ENCODE results near the gene SLC7A7. TPM values are rescaled to one million over a fixed set of nuclear protein-coding genes. Genes with fewer than 3 reads are reported as not detected.
A peak's percentile ranks its signal among the peaks of the same experiment; 100 is the strongest.
"Not testable (repeated sequence)": the region's sequence is repeated elsewhere in the genome, so short reads cannot be mapped to it uniquely, and the experiment has no call there.

The SLC7A7 gene
- total RNA-seq, 6 donors from 2014 or later = 55.0 to 120 (median 99.1) TPM

DNA sequence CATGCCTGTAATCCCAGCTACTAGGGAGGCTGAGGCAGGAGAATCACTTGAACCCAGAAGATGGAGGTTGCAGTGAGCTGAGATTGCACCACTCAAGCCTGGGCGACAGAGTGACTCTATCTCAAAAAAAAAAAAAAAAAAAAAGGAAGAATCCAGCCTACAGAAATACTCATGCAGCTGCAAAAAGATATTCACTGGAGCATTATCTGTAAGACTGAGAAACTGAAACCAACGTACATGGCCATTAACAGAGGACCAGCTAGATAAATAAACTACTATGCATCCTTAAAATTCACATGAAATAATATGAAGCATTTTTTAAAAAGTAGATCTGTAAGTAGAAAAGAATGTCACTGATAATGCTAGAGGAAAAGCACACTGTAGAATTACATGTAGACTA lies 3.5 kb downstream of the SLC7A7 start:
- TF ChIP-seq POLR2AphosphoS5 (IDR thresholded peaks at IDR 0.05) = no peak
- no peak for TF ChIP-seq POLR2A (IDR thresholded peaks at IDR 0.05)
- TF ChIP-seq, protein P1, sequence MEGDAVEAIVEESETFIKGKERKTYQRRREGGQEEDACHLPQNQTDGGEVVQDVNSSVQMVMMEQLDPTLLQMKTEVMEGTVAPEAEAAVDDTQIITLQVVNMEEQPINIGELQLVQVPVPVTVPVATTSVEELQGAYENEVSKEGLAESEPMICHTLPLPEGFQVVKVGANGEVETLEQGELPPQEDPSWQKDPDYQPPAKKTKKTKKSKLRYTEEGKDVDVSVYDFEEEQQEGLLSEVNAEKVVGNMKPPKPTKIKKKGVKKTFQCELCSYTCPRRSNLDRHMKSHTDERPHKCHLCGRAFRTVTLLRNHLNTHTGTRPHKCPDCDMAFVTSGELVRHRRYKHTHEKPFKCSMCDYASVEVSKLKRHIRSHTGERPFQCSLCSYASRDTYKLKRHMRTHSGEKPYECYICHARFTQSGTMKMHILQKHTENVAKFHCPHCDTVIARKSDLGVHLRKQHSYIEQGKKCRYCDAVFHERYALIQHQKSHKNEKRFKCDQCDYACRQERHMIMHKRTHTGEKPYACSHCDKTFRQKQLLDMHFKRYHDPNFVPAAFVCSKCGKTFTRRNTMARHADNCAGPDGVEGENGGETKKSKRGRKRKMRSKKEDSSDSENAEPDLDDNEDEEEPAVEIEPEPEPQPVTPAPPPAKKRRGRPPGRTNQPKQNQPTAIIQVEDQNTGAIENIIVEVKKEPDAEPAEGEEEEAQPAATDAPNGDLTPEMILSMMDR (IDR thresholded peaks at IDR 0.05) = no peak
- no peak for TF ChIP-seq EP300 (IDR thresholded peaks at IDR 0.05)
- H3K27ac ChIP-seq = no peak overlapping the region
- H3K36me3 ChIP-seq = no peaks in the 10 kb centered on the region
- 43% methylated on average over 2 of the region's 2 CpGs for WGBS, 2 donors
- no peaks in the 10 kb centered on the region for H3K27me3 ChIP-seq
- ATAC-seq (ENCODE audit: low FRiP score in 2 of 2) (peak in 1 of 2 donors; percentile 17), DNase-seq (no peak)
- peaks cover 5 to 19% (median 16%) of the 10 kb centered on the region in 4 donors for H3K4me1 ChIP-seq
- no peaks in the 10 kb centered on the region for H3K9me3 ChIP-seq
- H3K4me3 ChIP-seq = peak overlapping the region in 1 of 4 donors; percentile 19

DNA sequence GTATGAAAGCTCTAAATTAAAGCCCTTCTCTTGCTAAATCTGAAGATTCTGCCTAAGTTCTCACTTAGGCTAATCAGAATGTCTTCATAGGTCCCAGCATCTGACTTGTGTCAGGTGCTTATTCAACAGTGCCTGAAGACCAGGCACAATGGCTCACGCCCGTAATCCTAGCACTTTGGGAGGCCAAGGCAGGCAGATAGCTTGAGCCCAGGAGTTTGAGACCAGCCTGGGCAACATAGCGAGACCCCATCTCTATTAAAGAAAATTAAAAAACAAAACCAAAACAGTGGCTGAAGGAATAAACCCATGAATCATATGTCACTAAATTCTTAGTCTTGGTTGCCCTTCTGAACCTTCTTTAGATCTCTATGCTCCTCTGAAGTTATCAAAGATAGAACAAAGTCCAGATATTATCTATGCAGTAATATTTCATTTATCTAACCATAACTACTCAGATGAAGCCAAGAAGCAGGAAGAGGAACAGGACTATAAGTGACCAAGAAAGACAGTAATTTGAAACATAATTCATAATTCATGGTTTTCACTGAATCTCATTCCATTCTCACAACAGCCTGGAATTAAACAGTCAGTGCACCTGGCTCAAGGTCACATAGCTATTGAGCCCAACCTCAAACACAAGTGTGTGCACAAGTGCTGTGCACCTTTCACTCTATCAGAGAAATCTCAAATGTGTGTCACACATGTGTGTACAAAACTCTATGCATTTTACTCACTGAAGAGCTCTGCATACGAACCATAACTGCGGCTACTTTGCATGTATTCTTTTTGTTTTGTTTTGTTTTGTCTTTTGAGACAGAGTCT lies 6.6 kb downstream of the SLC7A7 start:
- Histone ChIP-seq H3K27ac (no peak overlapping the region), H3K4me1 (peaks cover 0 to 1% (median 0%) of the 10 kb centered on the region in 4 donors), H3K4me3 (no peak overlapping the region), H3K36me3 (no peaks in the 10 kb centered on the region), H3K27me3 (no peaks in the 10 kb centered on the region), H3K9me3 (no peaks in the 10 kb centered on the region)
- DNase-seq (no peak), ATAC-seq (ENCODE audit: low FRiP score in 2 of 2) (no peak)
- WGBS, 2 donors = 81 to 87% methylated on average over 5 of the region's 5 CpGs
- TF ChIP-seq, protein P1 (IDR thresholded peaks at IDR 0.05) = no peak
- TF ChIP-seq POLR2AphosphoS5 (IDR thresholded peaks at IDR 0.05) (no peak), EP300 (IDR thresholded peaks at IDR 0.05) (no peak), POLR2A (IDR thresholded peaks at IDR 0.05) (no peak)

DNA sequence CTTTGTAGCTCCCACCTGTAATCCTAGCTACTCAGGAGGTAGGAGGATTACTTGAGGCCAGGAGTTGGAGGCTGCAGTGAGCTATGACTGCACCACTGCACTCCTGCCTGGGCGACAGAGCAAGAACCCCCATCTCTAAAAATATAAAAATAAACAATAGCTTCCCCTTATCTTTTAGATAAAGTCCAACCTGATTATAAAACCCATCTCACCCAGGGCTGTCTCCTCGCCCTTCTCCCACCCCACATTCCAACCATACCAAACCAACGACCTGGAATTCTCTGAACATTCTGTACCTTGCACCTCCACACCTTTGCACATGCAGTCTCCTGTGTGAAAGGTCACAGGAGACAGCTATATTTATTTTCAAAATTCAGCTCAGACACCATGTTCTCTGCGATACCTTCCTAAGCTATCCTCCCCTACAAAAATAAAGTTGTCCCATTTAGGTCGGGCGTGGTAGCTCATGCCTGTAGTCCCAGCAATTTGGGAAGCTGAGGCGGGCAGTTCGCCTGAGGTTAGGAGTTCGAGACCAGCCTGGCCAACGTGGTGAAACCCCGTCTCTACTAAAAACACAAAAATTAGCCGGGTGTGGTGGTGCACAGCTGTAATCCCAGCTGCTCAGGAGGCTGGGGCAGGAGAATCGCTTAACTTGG lies 7.7 kb downstream of the SLC7A7 start:
- TF ChIP-seq, protein P1 (IDR thresholded peaks at IDR 0.05) = no peak
- TF ChIP-seq EP300 (IDR thresholded peaks at IDR 0.05) = peak in 1 of 4 donors; percentile 31
- no peaks in the 10 kb centered on the region for H3K9me3 ChIP-seq
- no peaks in the 10 kb centered on the region for H3K36me3 ChIP-seq
- no peak overlapping the region for H3K27ac ChIP-seq
- ATAC-seq (ENCODE audit: low FRiP score in 2 of 2) (peak in 1 of 2 donors; percentile 24), DNase-seq (no peak)
- 78 to 81% methylated on average over 13 of the region's 13 CpGs for WGBS, 2 donors
- H3K27me3 ChIP-seq = no peaks in the 10 kb centered on the region
- peaks cover 0 to 4% (median 0%) of the 10 kb centered on the region in 4 donors for H3K4me1 ChIP-seq
- H3K4me3 ChIP-seq = no peak overlapping the region

DNA sequence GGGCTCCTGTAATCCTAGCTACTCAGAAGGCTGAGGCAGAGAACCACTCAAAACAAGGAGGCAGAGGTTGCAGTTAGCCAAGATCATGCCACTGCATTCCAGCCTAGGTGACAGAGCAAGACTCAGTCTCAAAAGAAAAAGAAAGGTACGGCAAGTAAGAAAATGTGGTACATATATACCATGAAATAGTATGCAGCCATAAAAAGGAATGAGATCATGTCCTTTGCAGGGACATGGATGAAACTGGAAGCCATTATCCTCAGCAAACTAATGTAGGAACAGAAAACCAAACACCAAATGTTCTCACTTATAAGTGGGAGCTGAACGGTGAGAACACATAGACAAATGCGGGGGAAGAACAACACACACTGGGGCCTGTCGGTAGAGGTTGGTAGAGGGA lies 10.0 kb downstream of the SLC7A7 start:
- H3K9me3 ChIP-seq; H3K4me3 ChIP-seq; H3K36me3 ChIP-seq; H3K4me1 ChIP-seq; H3K27me3 ChIP-seq; ATAC-seq (ENCODE audit: low FRiP score in 2 of 2); DNase-seq; H3K27ac ChIP-seq: not testable (repeated sequence)
- WGBS, 2 donors = 92 to 96% methylated on average over 4 of the region's 4 CpGs

DNA sequence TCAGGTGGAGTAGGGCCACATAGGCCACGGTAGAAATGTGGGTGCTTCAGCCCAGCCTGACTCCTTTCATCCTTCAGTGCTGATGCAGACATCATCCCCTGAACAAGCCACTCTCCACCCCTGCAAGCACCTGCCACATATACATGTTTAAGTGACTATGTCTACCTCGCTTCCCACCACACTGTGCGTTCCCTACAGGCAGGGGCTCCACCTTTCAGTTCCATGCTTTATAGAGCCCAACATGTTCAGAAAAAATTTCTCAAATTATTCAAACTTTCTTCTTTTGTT lies 11.6 kb downstream of the SLC7A7 start:
- no peaks in the 10 kb centered on the region for H3K36me3 ChIP-seq
- 89 to 92% methylated on average over 3 of the region's 3 CpGs for WGBS, 2 donors

More for the DNA sequence above, 11.6 kb downstream of the SLC7A7 start:
- H3K4me1 ChIP-seq = peaks cover 0 to 6% (median 3%) of the 10 kb centered on the region in 4 donors
- H3K4me3 ChIP-seq = no peak overlapping the region
- no peaks in the 10 kb centered on the region for H3K27me3 ChIP-seq
- DNase-seq = no peak
- no peak for ATAC-seq (ENCODE audit: low FRiP score in 2 of 2)
- TF ChIP-seq, protein P1 (IDR thresholded peaks at IDR 0.05) = no peak
- TF ChIP-seq EP300 (IDR thresholded peaks at IDR 0.05) (no peak), POLR2A (IDR thresholded peaks at IDR 0.05) (no peak), POLR2AphosphoS5 (IDR thresholded peaks at IDR 0.05) (no peak)
- H3K27ac ChIP-seq = no peak overlapping the region
- H3K9me3 ChIP-seq = no peaks in the 10 kb centered on the region

Data from upper lobe of left lung (tissue), 6 donors.